ENCODE data around the gene CTNNA1. TPM values are rescaled to one million over a fixed set of nuclear protein-coding genes. Genes with fewer than 3 reads are reported as not detected.
A peak's percentile ranks its signal among the peaks of the same experiment; 100 is the strongest.

Gene CTNNA1
- total RNA-seq, 1 donor from 2014 or later = 371 TPM

DNA sequence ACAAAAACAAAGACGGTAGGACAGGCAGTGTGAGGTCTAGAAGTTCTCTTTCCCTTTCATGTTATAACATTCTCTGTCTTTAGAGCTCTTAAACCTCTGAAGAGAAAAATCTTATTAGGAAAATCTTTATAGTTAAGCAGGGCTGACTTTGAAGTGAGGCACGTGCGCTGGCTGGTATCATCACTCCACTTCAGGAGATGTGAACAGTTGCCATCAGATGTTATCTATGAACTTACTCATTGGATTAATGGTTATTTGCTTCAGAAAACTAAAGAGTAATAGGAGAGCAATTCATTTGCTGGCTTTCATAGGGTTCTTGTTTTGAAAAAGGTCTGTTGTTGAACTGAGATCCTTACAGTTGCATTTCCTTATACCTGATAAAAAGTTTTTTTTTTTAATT lies 96.2 kb downstream of the CTNNA1 start:
- no peaks in the 10 kb centered on the region for H3K27me3 Mint-ChIP-seq
- no peaks in the 10 kb centered on the region for H3K9me3 Mint-ChIP-seq
- H3K36me3 Mint-ChIP-seq = peaks cover 18% of the 10 kb centered on the region
- no peak overlapping the region for H3K4me3 Mint-ChIP-seq
- peak overlapping the region; percentile 70 for H3K27ac Mint-ChIP-seq
- DNase-seq (ENCODE audit: extremely low spot score, unreplicated experiment) = no peak
- TF ChIP-seq CTCF (conservative IDR thresholded peaks at IDR 0.05) = no peak
- peaks cover 55% of the 10 kb centered on the region for H3K4me1 Mint-ChIP-seq (ENCODE audit: unreplicated experiment)

- DNase-seq (ENCODE audit: extremely low spot score, unreplicated experiment) = no peak
- Mint-ChIP-seq H3K36me3 (peaks cover 18% of the 10 kb centered on the region), H3K4me1 (ENCODE audit: unreplicated experiment) (peaks cover 54% of the 10 kb centered on the region), H3K4me3 (no peak overlapping the region), H3K27ac (no peak overlapping the region), H3K27me3 (no peaks in the 10 kb centered on the region), H3K9me3 (no peaks in the 10 kb centered on the region)
- no peak for TF ChIP-seq CTCF (conservative IDR thresholded peaks at IDR 0.05)
These were observed 96.7 kb downstream of the CTNNA1 start for GRCh38 chr5:138849882-138850281.

- TF ChIP-seq CTCF (conservative IDR thresholded peaks at IDR 0.05) = no peak
- Mint-ChIP-seq H3K4me3 (no peak overlapping the region), H3K4me1 (ENCODE audit: unreplicated experiment) (peaks cover 52% of the 10 kb centered on the region), H3K36me3 (peaks cover 10% of the 10 kb centered on the region), H3K27ac (no peak overlapping the region), H3K9me3 (no peaks in the 10 kb centered on the region), H3K27me3 (no peaks in the 10 kb centered on the region)
- DNase-seq (ENCODE audit: extremely low spot score, unreplicated experiment) = no peak
These were observed 97.7 kb downstream of the CTNNA1 start for GRCh38 chr5:138850865-138851435.

DNA sequence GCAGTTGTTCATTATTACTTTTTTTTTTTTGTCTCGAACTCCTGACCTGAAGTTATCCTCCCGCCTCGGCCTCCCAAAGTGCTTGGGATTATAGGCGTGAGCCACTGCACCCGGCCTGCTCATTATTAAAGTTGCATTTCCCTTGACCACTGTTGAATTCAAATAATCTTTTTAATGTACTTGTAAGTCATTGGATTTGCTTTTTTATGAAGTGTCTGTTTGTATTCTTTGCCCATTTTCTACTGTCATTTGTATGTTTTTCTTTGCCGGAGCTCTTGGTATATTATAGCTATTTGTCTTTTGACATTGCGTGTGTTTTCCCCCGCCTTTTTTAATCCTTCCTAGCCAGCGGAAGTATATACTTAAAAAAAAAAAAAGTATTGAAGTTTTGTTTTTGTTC lies 99.9 kb downstream of the CTNNA1 start:
- peak overlapping the region; percentile 17 for H3K27ac Mint-ChIP-seq
- H3K9me3 Mint-ChIP-seq = no peaks in the 10 kb centered on the region
- H3K27me3 Mint-ChIP-seq = no peaks in the 10 kb centered on the region
- no peak for DNase-seq (ENCODE audit: extremely low spot score, unreplicated experiment)
- TF ChIP-seq CTCF (conservative IDR thresholded peaks at IDR 0.05) = no peak
- H3K36me3 Mint-ChIP-seq = peaks cover 10% of the 10 kb centered on the region
- H3K4me3 Mint-ChIP-seq = no peak overlapping the region
- peaks cover 43% of the 10 kb centered on the region for H3K4me1 Mint-ChIP-seq (ENCODE audit: unreplicated experiment)

- no peak for TF ChIP-seq CTCF (conservative IDR thresholded peaks at IDR 0.05)
- Mint-ChIP-seq H3K27me3 (no peaks in the 10 kb centered on the region), H3K27ac (peak overlapping the region; percentile 67), H3K9me3 (peaks cover 8% of the 10 kb centered on the region), H3K4me3 (no peak overlapping the region), H3K4me1 (ENCODE audit: unreplicated experiment) (peaks cover 52% of the 10 kb centered on the region), H3K36me3 (peaks cover 35% of the 10 kb centered on the region)
- no peak for DNase-seq (ENCODE audit: extremely low spot score, unreplicated experiment)
These were observed 113.8 kb downstream of the CTNNA1 start for GRCh38 chr5:138867011-138867410.

DNA sequence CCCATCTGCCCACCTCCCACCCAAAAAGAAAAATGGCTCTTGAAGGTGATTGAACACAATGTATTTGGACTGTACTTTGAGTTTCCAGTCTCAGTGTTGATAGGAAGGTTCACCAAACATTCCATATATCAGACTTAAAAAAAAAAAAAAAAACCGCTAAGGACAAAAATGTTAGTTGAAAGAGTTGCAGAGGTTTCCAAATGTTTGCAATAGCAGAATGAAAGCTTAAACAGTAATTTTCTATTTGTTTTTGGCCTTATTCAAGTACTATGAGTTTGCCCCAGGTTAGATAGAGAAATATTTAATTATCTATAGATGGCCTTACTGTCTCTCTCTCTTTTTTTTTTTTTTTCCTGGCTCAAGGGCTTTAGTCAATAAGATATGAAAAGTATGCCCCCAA lies 115.8 kb downstream of the CTNNA1 start:
- H3K27me3 Mint-ChIP-seq = no peaks in the 10 kb centered on the region
- peaks cover 23% of the 10 kb centered on the region for H3K36me3 Mint-ChIP-seq
- DNase-seq (ENCODE audit: extremely low spot score, unreplicated experiment) = no peak
- peak overlapping the region; percentile 69 for H3K27ac Mint-ChIP-seq
- H3K9me3 Mint-ChIP-seq = peaks cover 8% of the 10 kb centered on the region
- no peak for TF ChIP-seq CTCF (conservative IDR thresholded peaks at IDR 0.05)
- H3K4me3 Mint-ChIP-seq = peak overlapping the region; percentile 12
- peaks cover 72% of the 10 kb centered on the region for H3K4me1 Mint-ChIP-seq (ENCODE audit: unreplicated experiment)

Measured in type B pancreatic cell (in vitro differentiated cells).